SH-SY5Y (cell line): ENCODE measurements around the gene LHFPL3.

Source experiments
- GATA2 ChIP-seq: IDR thresholded peaks from 2 replicates; pipeline ENCODE4 v1.6.1; 2011; ENCODE audit warnings: mild to moderate bottlenecking, low read depth, low read length
- GATA3 ChIP-seq: IDR thresholded peaks from 2 replicates; pipeline ENCODE4 v1.6.1; 2011; ENCODE audit warnings: low read depth, mild to moderate bottlenecking, low read length, moderate library complexity

DNA sequence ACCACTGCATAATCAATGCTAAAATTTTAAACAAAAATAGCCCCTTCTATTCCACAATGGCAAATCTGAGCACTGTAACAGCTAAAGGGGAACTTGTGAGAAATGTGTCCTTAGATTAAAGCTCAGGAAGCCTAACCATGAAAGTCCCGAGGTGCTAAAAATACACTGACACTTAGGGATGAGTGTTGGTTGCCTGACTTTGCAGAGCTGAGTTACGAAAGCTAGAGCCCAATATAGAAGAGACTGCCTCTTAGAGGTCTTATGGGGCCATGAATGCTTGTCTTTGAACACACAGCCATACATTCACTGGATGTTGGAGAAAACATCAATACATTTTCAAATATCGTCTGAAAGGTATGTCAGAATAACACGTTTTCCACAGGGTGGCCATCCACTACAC, 209.7 kb downstream of the LHFPL3 start:
- TF ChIP-seq GATA3 (no peak), GATA2 (no peak)
